Kidney (tissue), 14 donors: ENCODE data around the gene SCYGR2. TPM values are rescaled to one million over a fixed set of nuclear protein-coding genes. Genes with fewer than 3 reads are reported as not detected.

Source experiments
- DNase-seq, 5 donors: peaks; one replicate each; pipeline ENCODE4 v3.0.0-alpha.2; 2013 to 2020
- FAIRE-seq: peaks from 2 replicates; lab custom pipeline; 2012; peaks lifted over from hg19 to GRCh38; lab: Jason Lieb, UNC
- H3K27ac ChIP-seq, 2 donors: one replicate each; pipeline ENCODE4 v1.7.0; 2013; ENCODE audit warnings: low read depth in 2 of 2, low read length in 2 of 2, inconsistent platforms in 1 of 2
- H3K27me3 ChIP-seq: one replicate; pipeline ENCODE4 v1.7.1; 2013; ENCODE audit warnings: low read length, inconsistent platforms; ENCODE audit not compliant: control insufficient read depth, insufficient read depth
- H3K36me3 ChIP-seq, 3 donors: one replicate each; pipeline versions ENCODE4 v1.7.0 to v1.7.1; 2013; ENCODE audit warnings: low read length in 3 of 3, control low read depth in 1 of 3, inconsistent platforms in 1 of 3; ENCODE audit not compliant: insufficient read depth in 3 of 3, control insufficient read depth in 2 of 3
- H3K4me1 ChIP-seq, 3 donors: one replicate each; pipeline versions ENCODE4 v1.7.0 to v1.7.1; 2013; ENCODE audit warnings: low read length in 3 of 3, inconsistent platforms in 1 of 3, low read depth in 1 of 3; ENCODE audit not compliant: control insufficient read depth in 2 of 3, insufficient read depth in 2 of 3
- H3K4me3 ChIP-seq, 3 donors: one replicate each; pipeline versions ENCODE4 v1.7.0 to v1.8.1; 2013; ENCODE audit warnings: low read length in 3 of 3, control low read depth in 1 of 3, inconsistent platforms in 1 of 3
- H3K9ac ChIP-seq, 3 donors: one replicate each; pipeline versions ENCODE4 v1.7.0 to v1.7.1; 2013; ENCODE audit warnings: low read length in 3 of 3, control low read depth in 1 of 3, inconsistent platforms in 1 of 3
- H3K9me3 ChIP-seq, 3 donors: one replicate each; pipeline versions ENCODE4 v1.7.0 to v1.7.1; 2013; ENCODE audit warnings: low read length in 3 of 3, control low read depth in 1 of 3, inconsistent platforms in 1 of 3; ENCODE audit not compliant: control insufficient read depth in 2 of 3, insufficient read depth in 1 of 3
- intact Hi-C: fragments of 100-400 bp; cut with DNase I; formaldehyde crosslinking; loops from one replicate; pipeline ENCODE4 v1.11.1; 2022
- polyA plus RNA-seq: library from polyadenylated mRNA; stranded (reverse); fragments of 350-450 nt; fragmentation: Illumina TruSeq; extraction: RNeasy Lipid Tissue Mini Kit (QIAGEN cat#74804); gene quantifications from one replicate; pipeline ENCODE4 v1.2.3, GENCODE V29; 2014; ENCODE audit warnings: low read depth, low replicate concordance; ENCODE audit not compliant: insufficient read depth
- total RNA-seq: library from RNA; stranded (reverse); fragmentation: NEBNext Ultra II Directional; extraction: Animal tissue kit (Norgen Biotek cat#: 25700); gene quantifications from one replicate; pipeline ENCODE4 v1.2.1, GENCODE V29; 2021
- TF ChIP-seq, protein P1 (sequence below): IDR thresholded peaks from 3 replicates; pipeline ENCODE4 v1.5.1; 2012; ENCODE audit warnings: mild to moderate bottlenecking, moderate library complexity, borderline replicate concordance; ENCODE audit not compliant: insufficient read depth; ENCODE audit errors: extremely low read depth
- donor health status: control.
- donor health status: control.
- donor health status: control.
- donor health status: control.
- donor health status: control.
- donor health status: DM: yes; HTN: yes; CAD: no.
- donor health status: Normal renal cell carcinoma (clear cell type).

SCYGR2 gene
- total and polyA plus RNA-seq, 2 donors from 2014 or later: not detected

DNA sequence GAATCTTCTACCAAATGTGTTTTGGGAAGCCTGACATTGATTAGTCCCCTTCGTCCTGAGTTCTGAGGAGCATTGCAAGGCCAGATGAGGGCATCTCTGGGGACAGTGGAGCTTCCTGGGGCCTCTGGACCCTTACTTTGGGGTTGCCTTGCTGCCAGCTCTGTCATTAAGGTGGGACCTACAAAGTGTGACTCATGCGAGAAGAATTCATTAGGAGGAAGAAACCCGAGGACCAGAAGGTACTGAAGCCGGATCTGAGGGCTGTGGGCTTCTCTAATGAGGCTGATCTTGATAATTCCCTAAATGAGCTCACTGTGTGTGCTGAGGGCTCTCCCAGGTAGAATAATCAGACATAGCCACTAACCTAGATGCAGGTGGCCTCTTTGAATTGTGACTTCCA, 695 bp upstream of the SCYGR2 start:
- Histone ChIP-seq H3K4me1 (no peaks in the 10 kb centered on the region), H3K4me3 (no peak overlapping the region), H3K9me3 (no peaks in the 10 kb centered on the region), H3K9ac (no peak overlapping the region), H3K27me3 (no peaks in the 10 kb centered on the region), H3K27ac (no peak overlapping the region), H3K36me3 (no peaks in the 10 kb centered on the region)
- DNase-seq (peak in 1 of 5 donors; percentile 12), FAIRE-seq (no peak)
- TF ChIP-seq, protein P1, sequence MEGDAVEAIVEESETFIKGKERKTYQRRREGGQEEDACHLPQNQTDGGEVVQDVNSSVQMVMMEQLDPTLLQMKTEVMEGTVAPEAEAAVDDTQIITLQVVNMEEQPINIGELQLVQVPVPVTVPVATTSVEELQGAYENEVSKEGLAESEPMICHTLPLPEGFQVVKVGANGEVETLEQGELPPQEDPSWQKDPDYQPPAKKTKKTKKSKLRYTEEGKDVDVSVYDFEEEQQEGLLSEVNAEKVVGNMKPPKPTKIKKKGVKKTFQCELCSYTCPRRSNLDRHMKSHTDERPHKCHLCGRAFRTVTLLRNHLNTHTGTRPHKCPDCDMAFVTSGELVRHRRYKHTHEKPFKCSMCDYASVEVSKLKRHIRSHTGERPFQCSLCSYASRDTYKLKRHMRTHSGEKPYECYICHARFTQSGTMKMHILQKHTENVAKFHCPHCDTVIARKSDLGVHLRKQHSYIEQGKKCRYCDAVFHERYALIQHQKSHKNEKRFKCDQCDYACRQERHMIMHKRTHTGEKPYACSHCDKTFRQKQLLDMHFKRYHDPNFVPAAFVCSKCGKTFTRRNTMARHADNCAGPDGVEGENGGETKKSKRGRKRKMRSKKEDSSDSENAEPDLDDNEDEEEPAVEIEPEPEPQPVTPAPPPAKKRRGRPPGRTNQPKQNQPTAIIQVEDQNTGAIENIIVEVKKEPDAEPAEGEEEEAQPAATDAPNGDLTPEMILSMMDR: no peak
- intact Hi-C loops: no loop called here

DNA sequence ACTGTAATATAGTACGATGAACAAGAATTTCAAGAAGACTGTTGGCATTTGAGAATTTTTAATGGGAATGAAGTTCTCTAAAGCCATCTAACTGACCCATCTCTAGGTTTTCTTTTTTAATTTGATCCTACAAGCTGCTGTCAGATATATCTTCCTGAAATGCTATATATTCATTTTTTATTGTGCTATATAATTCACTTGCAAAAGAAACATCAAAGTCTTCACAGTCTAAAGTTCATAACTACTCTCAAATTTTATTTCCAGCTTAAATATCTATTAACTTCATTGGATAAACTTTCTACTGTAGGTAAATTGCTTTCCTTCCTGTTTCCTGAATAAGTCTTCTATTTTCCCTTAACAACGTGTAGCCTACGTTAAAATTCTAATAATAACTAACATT, 3.7 kb downstream of the SCYGR2 start:
- TF ChIP-seq, protein P1: no peak
- Histone ChIP-seq H3K36me3 (no peaks in the 10 kb centered on the region), H3K4me1 (no peaks in the 10 kb centered on the region), H3K9me3 (no peaks in the 10 kb centered on the region), H3K27me3 (no peaks in the 10 kb centered on the region), H3K9ac (no peak overlapping the region), H3K4me3 (no peak overlapping the region), H3K27ac (no peak overlapping the region)
- intact Hi-C loops: no loop called here
- no peak for DNase-seq
- no peak for FAIRE-seq

DNA sequence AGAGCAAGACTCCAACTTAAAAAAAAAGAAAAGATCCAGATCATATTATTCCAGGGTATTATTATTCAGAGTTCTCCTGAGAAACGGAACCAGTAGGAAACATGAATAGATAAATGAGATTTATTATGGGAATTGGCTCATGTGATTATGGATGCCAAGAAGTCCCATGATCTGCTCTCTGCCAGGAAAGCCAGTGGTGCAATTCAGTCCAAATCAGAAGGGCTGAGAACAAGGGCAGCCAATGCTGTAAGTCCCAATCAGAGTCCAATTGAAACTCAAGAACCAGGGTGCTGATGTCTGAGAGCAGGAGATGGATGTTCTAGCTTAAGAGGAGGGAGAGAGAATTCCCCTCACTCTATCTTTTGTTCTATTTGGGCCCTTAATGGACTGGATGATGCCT, 7.8 kb downstream of the SCYGR2 start:
- TF ChIP-seq, protein P1: no peak
- no peak overlapping the region for H3K9ac ChIP-seq
- H3K9me3 ChIP-seq: no peaks in the 10 kb centered on the region
- no peak overlapping the region for H3K4me3 ChIP-seq
- no peaks in the 10 kb centered on the region for H3K36me3 ChIP-seq
- no peak for DNase-seq
- FAIRE-seq: no peak
- no peaks in the 10 kb centered on the region for H3K27me3 ChIP-seq
- no peaks in the 10 kb centered on the region for H3K4me1 ChIP-seq
- intact Hi-C loops: no loop called here
- H3K27ac ChIP-seq: no peak overlapping the region

DNA sequence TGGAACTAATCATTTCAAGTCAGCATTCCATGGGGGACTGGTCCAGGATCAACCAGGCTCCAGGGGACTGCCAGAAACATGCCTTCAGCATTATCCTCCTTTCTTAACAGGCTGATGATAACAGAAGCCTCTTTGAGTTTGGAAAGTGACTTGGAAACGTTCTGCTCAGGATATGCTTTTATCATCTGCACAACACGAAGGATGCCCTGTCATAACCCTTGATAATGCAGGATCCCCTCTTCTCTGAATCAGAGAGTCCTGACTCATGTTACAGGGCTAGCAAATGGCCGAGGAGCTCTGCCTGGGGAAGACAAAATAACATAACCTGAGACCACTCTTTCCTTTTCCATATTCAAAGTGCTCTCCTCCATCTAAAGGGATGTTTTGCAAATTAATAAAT, 9.2 kb downstream of the SCYGR2 start:
- Histone ChIP-seq H3K27ac (no peak overlapping the region), H3K27me3 (no peaks in the 10 kb centered on the region), H3K4me1 (no peaks in the 10 kb centered on the region), H3K9ac (no peak overlapping the region), H3K4me3 (no peak overlapping the region), H3K9me3 (no peaks in the 10 kb centered on the region), H3K36me3 (no peaks in the 10 kb centered on the region)
- intact Hi-C loops: no loop called here
- DNase-seq (no peak), FAIRE-seq (no peak)
- TF ChIP-seq, protein P1: no peak
